ENCODE measurements around the gene HSPA2.
"Not testable (repeated sequence)": the region's sequence is repeated elsewhere in the genome, so short reads cannot be mapped to it uniquely, and the experiment has no call there.

The HSPA2 gene

GRCh38 chr14:64566651-64567122 lies 26.1 kb downstream of the HSPA2 start:
- no peak for DNase-seq

GRCh38 chr14:64569138-64569631 lies 28.6 kb downstream of the HSPA2 start:
- DNase-seq, result no peak

GRCh38 chr14:64569646-64570045 lies 29.1 kb downstream of the HSPA2 start:
- DNase-seq, result not testable (repeated sequence)

GRCh38 chr14:64572386-64573104 lies 32.0 kb downstream of the HSPA2 start:
- no peak for DNase-seq

- no peak for DNase-seq
Measured at GRCh38 chr14:64573109-64573508, 32.6 kb downstream of the HSPA2 start.

GRCh38 chr14:64574371-64575107 lies 34.0 kb downstream of the HSPA2 start:
- DNase-seq, result no peak

GRCh38 chr14:64577211-64577610 lies 36.7 kb downstream of the HSPA2 start:
- DNase-seq, result no peak

- no peak for DNase-seq
Measured at GRCh38 chr14:64580467-64580866, 39.9 kb downstream of the HSPA2 start.

GRCh38 chr14:64581363-64581762 lies 40.8 kb downstream of the HSPA2 start:
- no peak for DNase-seq

GRCh38 chr14:64581817-64582216 lies 41.3 kb downstream of the HSPA2 start:
- no peak for DNase-seq

GRCh38 chr14:64584190-64584589 lies 43.6 kb downstream of the HSPA2 start:
- DNase-seq, result no peak

- DNase-seq, result no peak
Measured at GRCh38 chr14:64591809-64592208, 51.3 kb downstream of the HSPA2 start.

Data from CD4-positive, alpha-beta T cell treated with Interleukin-4 for 4 hours (primary cell).